ENCODE measurements around the gene TSFM. TPM values are rescaled to one million over a fixed set of nuclear protein-coding genes. Genes with fewer than 3 reads are reported as not detected.
A peak's percentile ranks its signal among the peaks of the same experiment; 100 is the strongest.

Gene TSFM
- total RNA-seq, 2 experiments from 2014 or later, result 46.3 to 47.3 TPM

GRCh38 chr12:57741844-57742738, 40.5 kb upstream of the TSFM start:
- H3K4me3 Mint-ChIP-seq, result peak overlapping the region; percentile 98
- ChIA-PET CTCF (interaction anchor here (0.9 to 2.8 kb wide), 20 partner anchors 9 to 162 kb away, joined by 3 to 29 read pairs (median 4); partner anchors contain the start of genes B4GALNT1, CDK4, OS9 and PIP4K2C), POLR2A (interaction anchor here (0.8 to 2.5 kb wide), 10 partner anchors 7 to 48 kb away, joined by 3 to 11 read pairs (median 4); partner anchors contain the start of genes CDK4, CYP27B1 and OS9)
- peak; percentile 90 for DNase-seq
- ATAC-seq, result peak; percentile 71
- no peaks in the 10 kb centered on the region for H3K9me3 Mint-ChIP-seq
- H3K27ac Mint-ChIP-seq, result peak overlapping the region; percentile 93
- H3K4me1 Mint-ChIP-seq (ENCODE audit: low read depth), result peaks cover 49% of the 10 kb centered on the region
- H3K36me3 Mint-ChIP-seq (ENCODE audit: low read depth), result peaks cover 21% of the 10 kb centered on the region
- TF ChIP-seq CTCF (IDR thresholded peaks at IDR 0.05), result peak; percentile 68
- intact Hi-C loops (cut with micrococcal nuclease), result loop anchor here (2.0 kb wide), 1 partner anchor 159 kb away; no protein-coding TSS in a partner anchor
- H3K27me3 Mint-ChIP-seq, result no peaks in the 10 kb centered on the region

GRCh38 chr12:57743769-57744168, 38.8 kb upstream of the TSFM start:
- no peak for ATAC-seq
- TF ChIP-seq CTCF (IDR thresholded peaks at IDR 0.05), result no peak
- H3K27ac Mint-ChIP-seq, result peak overlapping the region; percentile 94
- H3K9me3 Mint-ChIP-seq, result no peaks in the 10 kb centered on the region
- intact Hi-C loops (cut with micrococcal nuclease), result loop anchor here (2.0 kb wide), 1 partner anchor 161 kb away; no protein-coding TSS in a partner anchor
- no peaks in the 10 kb centered on the region for H3K27me3 Mint-ChIP-seq
- ChIA-PET CTCF (interaction anchor here (2.6 kb wide), 1 partner anchor 13 kb away, joined by 13 read pairs; no protein-coding TSS in a partner anchor), POLR2A (interaction anchor here (1.2 to 3.1 kb wide), 3 partner anchors 9 to 20 kb away, joined by 4 to 9 read pairs (median 4); no protein-coding TSS in a partner anchor)
- no peak for DNase-seq
- peaks cover 53% of the 10 kb centered on the region for H3K4me1 Mint-ChIP-seq (ENCODE audit: low read depth)
- peak overlapping the region; percentile 92 for H3K4me3 Mint-ChIP-seq
- H3K36me3 Mint-ChIP-seq (ENCODE audit: low read depth), result peaks cover 33% of the 10 kb centered on the region

- H3K4me1 Mint-ChIP-seq (ENCODE audit: low read depth), result peaks cover 51% of the 10 kb centered on the region
- intact Hi-C loops (cut with micrococcal nuclease), result no loop called here
These were observed 38.3 kb upstream of the TSFM start for GRCh38 chr12:57744194-57744776.

GRCh38 chr12:57744777-57745484, 37.7 kb upstream of the TSFM start, which contains the start of gene TSPAN31:
Gene TSPAN31, plus strand, starts transcription at chr12:57745039. Its CDS starts 116 bp downstream, at chr12:57745155.
- H3K36me3 Mint-ChIP-seq (ENCODE audit: low read depth), result peaks cover 40% of the 10 kb centered on the region
- H3K4me1 Mint-ChIP-seq (ENCODE audit: low read depth), result peaks cover 44% of the 10 kb centered on the region
- no peak for TF ChIP-seq CTCF (IDR thresholded peaks at IDR 0.05)
- ChIA-PET POLR2A (interaction anchor here (0.6 to 3.1 kb wide), 9 partner anchors 10 to 98 kb away, joined by 3 to 9 read pairs (median 4); partner anchors contain the start of genes CYP27B1 and TSFM), CTCF (interaction anchor here (0.7 to 2.6 kb wide), 5 partner anchors 12 to 162 kb away, joined by 3 to 13 read pairs (median 4); no protein-coding TSS in a partner anchor)
- H3K9me3 Mint-ChIP-seq, result no peaks in the 10 kb centered on the region
- intact Hi-C loops (cut with micrococcal nuclease), result no loop called here
- H3K27me3 Mint-ChIP-seq, result no peaks in the 10 kb centered on the region
- peak; percentile 99 for DNase-seq
- ATAC-seq, result peak; percentile 81
- peak within 1 kb of the TSS; percentile 94 for H3K27ac Mint-ChIP-seq
- H3K4me3 Mint-ChIP-seq, result peak within 1 kb of the TSS; percentile 92

More at GRCh38 chr12:57744194-57744776, 38.3 kb upstream of the TSFM start:
- Mint-ChIP-seq H3K27ac (peak overlapping the region; percentile 94), H3K4me3 (peak overlapping the region; percentile 92), H3K9me3 (no peaks in the 10 kb centered on the region), H3K27me3 (no peaks in the 10 kb centered on the region), H3K36me3 (ENCODE audit: low read depth) (peaks cover 36% of the 10 kb centered on the region)
- CTCF ChIA-PET, result interaction anchor here (1.0 to 2.6 kb wide), 4 partner anchors 12 to 161 kb away, joined by 3 to 13 read pairs (median 4); no protein-coding TSS in a partner anchor
- ATAC-seq (peak; percentile 52), DNase-seq (peak; percentile 88)
- POLR2A ChIA-PET, result interaction anchor here (0.6 to 3.1 kb wide), 8 partner anchors 10 to 98 kb away, joined by 3 to 9 read pairs (median 4); partner anchors contain the start of genes CYP27B1 and TSFM
- no peak for TF ChIP-seq CTCF (IDR thresholded peaks at IDR 0.05)
